ENCODE measurements around the gene JARID2.

The JARID2 gene

GRCh38 chr6:15416932-15417509, 171.2 kb downstream of the JARID2 start:
- no peak for DNase-seq (ENCODE audit: low read depth in 2 of 2)

- DNase-seq (ENCODE audit: low read depth in 2 of 2) = peak; percentile 57 to 60
Observed at GRCh38 chr6:15417811-15418210, 171.9 kb downstream of the JARID2 start.

GRCh38 chr6:15419493-15419892, 173.6 kb downstream of the JARID2 start:
- no peak for DNase-seq (ENCODE audit: low read depth in 2 of 2)

- no peak for DNase-seq (ENCODE audit: low read depth in 2 of 2)
Observed at GRCh38 chr6:15420959-15421438, 175.1 kb downstream of the JARID2 start.

- DNase-seq (ENCODE audit: low read depth in 2 of 2) = no peak
Observed at GRCh38 chr6:15421945-15422733, 176.3 kb downstream of the JARID2 start.

GRCh38 chr6:15423286-15423993, 177.6 kb downstream of the JARID2 start:
- DNase-seq (ENCODE audit: low read depth in 2 of 2) = no peak

- no peak for DNase-seq (ENCODE audit: low read depth in 2 of 2)
Observed at GRCh38 chr6:15425947-15426346, 180.1 kb downstream of the JARID2 start.

GRCh38 chr6:15426395-15426794, 180.5 kb downstream of the JARID2 start:
- DNase-seq (ENCODE audit: low read depth in 2 of 2) = no peak

GRCh38 chr6:15426901-15427300, 181.0 kb downstream of the JARID2 start:
- DNase-seq (ENCODE audit: low read depth in 2 of 2) = no peak

- no peak for DNase-seq (ENCODE audit: low read depth in 2 of 2)
Observed at GRCh38 chr6:15427331-15428070, 181.6 kb downstream of the JARID2 start.

GRCh38 chr6:15429141-15430110, 183.6 kb downstream of the JARID2 start:
- DNase-seq (ENCODE audit: low read depth in 2 of 2) = peak; percentile 45 to 46

- DNase-seq (ENCODE audit: low read depth in 2 of 2) = no peak
Observed at GRCh38 chr6:15430186-15430585, 184.3 kb downstream of the JARID2 start.

- no peak for DNase-seq (ENCODE audit: low read depth in 2 of 2)
Observed at GRCh38 chr6:15430931-15431405, 185.1 kb downstream of the JARID2 start.

GRCh38 chr6:15431762-15432483, 186.1 kb downstream of the JARID2 start:
- DNase-seq (ENCODE audit: low read depth in 2 of 2) = no peak

GRCh38 chr6:15433511-15433861, 187.6 kb downstream of the JARID2 start:
- no peak for DNase-seq (ENCODE audit: low read depth in 2 of 2)

- DNase-seq (ENCODE audit: low read depth in 2 of 2) = no peak
Observed at GRCh38 chr6:15434263-15434662, 188.4 kb downstream of the JARID2 start.

- DNase-seq (ENCODE audit: low read depth in 2 of 2) = no peak
Observed at GRCh38 chr6:15434823-15435380, 189.0 kb downstream of the JARID2 start.

GRCh38 chr6:15435468-15435867, 189.6 kb downstream of the JARID2 start:
- no peak for DNase-seq (ENCODE audit: low read depth in 2 of 2)

GRCh38 chr6:15436451-15436850, 190.6 kb downstream of the JARID2 start:
- DNase-seq (ENCODE audit: low read depth in 2 of 2) = no peak

All from fibroblast of skin of left quadriceps (primary cell).